Measurements from ENCODE around the gene CAPN12.

Gene CAPN12

GRCh38 chr19:38706792-38707511 lies 37.3 kb downstream of the CAPN12 start:
- no peak for TF ChIP-seq CTCF (IDR thresholded peaks at IDR 0.05; ENCODE audit: control insufficient read depth, extremely low read depth, insufficient read depth)
- no peak overlapping the region for H3K4me3 ChIP-seq (ENCODE audit: low read depth, low read length)
- DNase-seq (ENCODE audit: low read depth), result no peak

DNA sequence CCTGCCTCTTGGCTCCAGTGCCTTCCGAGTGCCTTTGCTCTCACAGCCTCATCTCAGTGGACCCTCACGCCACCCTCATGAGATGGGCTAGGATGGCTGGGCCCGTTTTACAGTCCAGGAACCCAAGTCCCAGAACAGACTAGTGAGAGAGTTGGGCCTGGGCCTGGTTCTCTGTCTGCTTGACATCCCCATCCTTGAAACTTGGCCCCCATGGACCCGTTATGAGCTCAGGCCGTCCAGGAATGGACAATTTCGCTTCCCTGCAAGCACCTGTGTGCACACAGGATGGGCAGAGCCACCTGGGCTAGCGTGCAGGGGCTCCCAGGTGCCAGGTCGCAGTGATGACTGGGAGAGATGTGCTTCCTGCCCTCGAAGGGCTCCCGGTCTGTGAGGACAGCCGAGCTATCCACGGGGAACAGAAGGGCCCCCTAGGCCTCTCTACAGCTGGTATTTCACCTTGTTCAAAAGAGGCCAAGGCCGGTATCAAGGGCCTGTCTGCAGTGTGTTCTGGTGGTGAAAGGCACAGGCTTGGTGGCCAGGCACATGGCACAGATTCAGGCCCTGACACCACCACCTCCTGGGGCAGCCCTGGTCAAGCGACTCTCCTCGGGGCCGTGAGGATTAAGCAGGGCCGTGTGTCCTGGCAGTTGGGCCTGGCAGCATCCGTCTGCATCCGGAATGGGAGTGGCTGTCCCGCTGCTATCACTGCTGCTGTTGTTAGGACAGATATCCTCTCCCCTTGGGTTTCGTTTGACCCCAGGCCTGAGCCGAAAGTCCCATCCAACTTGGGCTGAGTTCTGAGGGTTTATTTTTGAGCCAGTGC lies 38.9 kb downstream of the CAPN12 start:
- TF ChIP-seq CTCF (IDR thresholded peaks at IDR 0.05; ENCODE audit: control insufficient read depth, extremely low read depth, insufficient read depth), result no peak
- no peak for DNase-seq (ENCODE audit: low read depth)
- H3K4me3 ChIP-seq (ENCODE audit: low read depth, low read length), result no peak overlapping the region

DNA sequence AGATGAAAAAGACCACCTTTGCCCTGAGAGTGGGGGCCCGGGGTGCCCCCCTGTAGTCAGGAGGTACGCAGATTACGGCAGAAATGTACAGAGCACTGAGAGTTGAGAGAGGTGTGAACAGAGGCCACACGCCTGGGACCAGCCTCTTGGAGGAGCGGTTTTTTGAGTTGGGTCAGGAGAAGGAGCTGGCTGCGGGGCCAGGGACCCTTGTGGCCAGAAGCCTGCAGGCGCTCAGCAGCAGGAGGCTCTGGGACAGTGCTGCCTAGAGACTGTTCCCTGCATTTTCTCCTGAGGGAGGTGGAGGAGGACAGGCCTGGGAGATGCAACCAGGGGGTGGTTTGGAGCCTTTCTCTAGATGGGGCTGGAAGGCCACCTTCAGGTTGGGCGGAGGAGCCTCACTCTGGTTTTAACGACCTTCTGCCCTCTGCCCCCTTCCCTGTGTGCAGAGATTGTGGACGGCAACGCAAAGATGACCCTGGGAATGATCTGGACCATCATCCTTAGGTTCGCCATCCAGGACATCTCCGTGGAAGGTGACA lies 39.7 kb downstream of the CAPN12 start:
- TF ChIP-seq CTCF (IDR thresholded peaks at IDR 0.05; ENCODE audit: control insufficient read depth, extremely low read depth, insufficient read depth), result no peak
- DNase-seq (ENCODE audit: low read depth), result no peak
- H3K4me3 ChIP-seq (ENCODE audit: low read depth, low read length), result no peak overlapping the region

DNA sequence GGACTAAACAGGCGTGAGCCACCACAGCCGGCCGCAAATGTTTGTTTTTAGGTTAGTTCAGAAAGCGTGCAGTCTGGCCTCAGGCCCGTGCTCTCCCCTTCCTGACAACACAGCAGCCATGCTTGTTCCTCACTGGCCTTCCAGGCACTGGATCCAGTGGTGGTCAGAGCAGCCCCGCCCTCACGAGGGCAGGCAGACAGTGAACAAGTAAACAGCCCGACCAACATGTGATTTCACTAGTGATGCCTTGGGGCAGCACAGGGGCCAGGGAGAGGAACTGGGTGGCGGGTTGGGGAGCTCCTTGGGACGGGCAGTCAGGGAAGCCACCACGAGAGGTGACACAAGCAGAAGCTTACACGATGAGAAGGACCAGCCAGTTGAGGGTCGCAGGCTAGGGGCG lies 40.8 kb downstream of the CAPN12 start:
- H3K4me3 ChIP-seq (ENCODE audit: low read depth, low read length), result no peak overlapping the region
- DNase-seq (ENCODE audit: low read depth), result no peak
- TF ChIP-seq CTCF (IDR thresholded peaks at IDR 0.05; ENCODE audit: control insufficient read depth, extremely low read depth, insufficient read depth), result no peak

DNA sequence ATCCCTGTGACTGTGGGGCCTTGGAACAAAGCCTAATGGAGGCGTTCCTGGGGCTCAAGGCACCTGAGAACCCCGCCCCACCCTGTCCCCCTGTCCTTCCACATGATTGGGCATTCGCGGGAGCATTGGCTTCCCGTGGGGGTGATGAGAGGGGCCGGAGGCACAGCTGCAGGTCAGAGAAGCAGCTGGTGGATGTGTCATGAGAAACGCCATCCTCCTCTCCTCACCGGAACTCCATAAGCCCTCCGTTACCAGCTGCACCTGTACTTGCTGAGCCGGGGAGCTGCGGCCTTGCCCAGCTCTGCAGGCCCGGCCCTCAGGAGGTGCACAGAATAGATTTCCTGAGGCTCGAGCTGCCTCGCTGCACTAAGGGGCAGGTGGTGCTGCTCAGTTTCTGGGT lies 42.0 kb downstream of the CAPN12 start:
- H3K4me3 ChIP-seq (ENCODE audit: low read depth, low read length), result no peak overlapping the region
- DNase-seq (ENCODE audit: low read depth), result no peak
- TF ChIP-seq CTCF (IDR thresholded peaks at IDR 0.05; ENCODE audit: control insufficient read depth, extremely low read depth, insufficient read depth), result no peak

GRCh38 chr19:38701455-38702063 lies 42.7 kb downstream of the CAPN12 start:
- no peak for DNase-seq (ENCODE audit: low read depth)
- H3K4me3 ChIP-seq (ENCODE audit: low read depth, low read length), result no peak overlapping the region
- TF ChIP-seq CTCF (IDR thresholded peaks at IDR 0.05; ENCODE audit: control insufficient read depth, extremely low read depth, insufficient read depth), result no peak
